Karpas-422 (cell line): ENCODE measurements around the gene TTC34. TPM values are rescaled to one million over a fixed set of nuclear protein-coding genes. Genes with fewer than 3 reads are reported as not detected.
A peak's percentile ranks its signal among the peaks of the same experiment; 100 is the strongest.
"Not testable (repeated sequence)": the region's sequence is repeated elsewhere in the genome, so short reads cannot be mapped to it uniquely, and the experiment has no call there.

Experiments
- DNase-seq: peaks from one replicate; pipeline ENCODE4 v3.0.0-alpha.2; 2015
- H2AFZ ChIP-seq: fragments of 200-600 bp; sonication (generic); 2 replicates; pipeline ENCODE4 v1.6.1; 2014; ENCODE audit warnings: antibody characterized with exemption, low read length, mixed read lengths
- H3K27ac ChIP-seq: fragments of 200-600 bp; sonication (generic); 2 replicates; pipeline ENCODE4 v1.5.1; 2014; ENCODE audit warnings: mild to moderate bottlenecking, low read length, moderate library complexity
- H3K27me3 ChIP-seq: fragments of 200-600 bp; sonication (generic); 2 replicates; pipeline ENCODE4 v1.6.1; 2014; ENCODE audit warnings: low read length, mixed read lengths
- H3K36me3 ChIP-seq: fragments of 200-600 bp; sonication (generic); 2 replicates; pipeline ENCODE4 v1.6.1; 2014; ENCODE audit warnings: low read length, mixed read lengths; ENCODE audit not compliant: insufficient read depth
- H3K4me1 ChIP-seq: fragments of 200-600 bp; sonication (generic); 2 replicates; pipeline ENCODE4 v1.6.1; 2014; ENCODE audit warnings: mild to moderate bottlenecking, low read length, mixed read lengths
- H3K4me2 ChIP-seq: fragments of 200-600 bp; sonication (generic); 2 replicates; pipeline ENCODE4 v1.6.1; 2014; ENCODE audit warnings: low read length, low read depth, mild to moderate bottlenecking; ENCODE audit not compliant: poor library complexity, severe bottlenecking
- H3K4me3 ChIP-seq: fragments of 200-600 bp; sonication (generic); 2 replicates; pipeline ENCODE4 v1.5.1; 2014; ENCODE audit warnings: mild to moderate bottlenecking, antibody characterized with exemption, low read length, mixed read lengths
- H3K79me2 ChIP-seq: fragments of 200-600 bp; sonication (generic); 2 replicates; pipeline ENCODE4 v1.6.1; 2014; ENCODE audit warnings: mild to moderate bottlenecking, low read length, mixed read lengths
- H3K9ac ChIP-seq: fragments of 200-600 bp; sonication (generic); 2 replicates; pipeline ENCODE4 v1.6.0; 2014; ENCODE audit warnings: low read length
- H3K9me2 ChIP-seq: fragments of 200-600 bp; sonication (generic), shearing (Covaris generic); replicated peaks from 2 replicates; pipeline ENCODE4 v1.6.0; 2014; ENCODE audit warnings: mild to moderate bottlenecking, low read length, moderate library complexity; ENCODE audit not compliant: insufficient read depth
- H3K9me3 ChIP-seq: fragments of 300-700, 200-600 bp; sonication (generic); 2 replicates; pipeline ENCODE4 v1.6.1; 2014; ENCODE audit warnings: low read length, mixed read lengths
- H4K20me1 ChIP-seq: fragments of 200-600 bp; sonication (generic); 2 replicates; pipeline ENCODE4 v1.6.1; 2014; ENCODE audit warnings: mild to moderate bottlenecking, antibody characterized with exemption, low read length, low read depth; ENCODE audit not compliant: insufficient read depth
- total RNA-seq: library from RNA; depleted of rRNA; stranded (reverse); fragments of >200 nt; shearing (Covaris generic); gene quantifications from 2 replicates; pipeline ENCODE4 v1.2.3, GENCODE V29; 2014; ENCODE audit warnings: low replicate concordance

TTC34 gene
- total RNA-seq, 1 experiment from 2014 or later: 1.0 TPM

GRCh38 chr1:2784854-2785630, 16.5 kb downstream of the TTC34 start:
- Histone ChIP-seq H4K20me1 (no peaks in the 10 kb centered on the region), H3K9ac (no peak overlapping the region), H2AFZ (no peak overlapping the region), H3K27ac (no peak overlapping the region), H3K9me2 (no peaks in the 10 kb centered on the region), H3K4me3 (no peak overlapping the region), H3K4me1 (no peaks in the 10 kb centered on the region), H3K36me3 (no peaks in the 10 kb centered on the region), H3K9me3 (peaks cover 7% of the 10 kb centered on the region; the same call in 1 of the 2 replicates), H3K4me2 (no peak overlapping the region), H3K27me3 (no peaks in the 10 kb centered on the region; the same call in 1 of the 2 replicates), H3K79me2 (no peaks in the 10 kb centered on the region)
- no peak for DNase-seq

- Histone ChIP-seq H3K9me3 (peaks cover 7% of the 10 kb centered on the region; the same call in 1 of the 2 replicates), H3K9me2 (no peaks in the 10 kb centered on the region), H3K27ac (no peak overlapping the region), H2AFZ (no peak overlapping the region), H3K9ac (no peak overlapping the region), H3K4me3 (no peak overlapping the region), H4K20me1 (no peaks in the 10 kb centered on the region), H3K27me3 (no peaks in the 10 kb centered on the region; the same call in 1 of the 2 replicates), H3K4me2 (no peak overlapping the region), H3K79me2 (no peaks in the 10 kb centered on the region), H3K4me1 (no peaks in the 10 kb centered on the region), H3K36me3 (no peaks in the 10 kb centered on the region)
- no peak for DNase-seq
These were observed 17.8 kb downstream of the TTC34 start for GRCh38 chr1:2783435-2784397.

GRCh38 chr1:2783069-2783434, 18.4 kb downstream of the TTC34 start:
- DNase-seq: no peak
- Histone ChIP-seq H3K4me1 (no peaks in the 10 kb centered on the region), H4K20me1 (no peaks in the 10 kb centered on the region), H2AFZ (no peak overlapping the region), H3K9ac (no peak overlapping the region), H3K36me3 (no peaks in the 10 kb centered on the region), H3K9me3 (peaks cover 7% of the 10 kb centered on the region; the same call in 1 of the 2 replicates), H3K27ac (no peak overlapping the region), H3K9me2 (no peaks in the 10 kb centered on the region), H3K4me2 (no peak overlapping the region), H3K27me3 (no peaks in the 10 kb centered on the region; the same call in 1 of the 2 replicates), H3K79me2 (no peaks in the 10 kb centered on the region), H3K4me3 (no peak overlapping the region)

- Histone ChIP-seq H3K9ac (no peak overlapping the region), H3K9me3 (peaks cover 7% of the 10 kb centered on the region; the same call in 1 of the 2 replicates), H3K79me2 (no peaks in the 10 kb centered on the region), H3K27me3 (no peaks in the 10 kb centered on the region; the same call in 1 of the 2 replicates), H4K20me1 (no peaks in the 10 kb centered on the region), H3K9me2 (no peaks in the 10 kb centered on the region), H3K27ac (no peak overlapping the region), H2AFZ (no peak overlapping the region), H3K4me2 (no peak overlapping the region), H3K36me3 (no peaks in the 10 kb centered on the region), H3K4me1 (no peaks in the 10 kb centered on the region), H3K4me3 (no peak overlapping the region)
- DNase-seq: peak; percentile 36
These were observed 19.9 kb downstream of the TTC34 start for GRCh38 chr1:2781627-2782026.

- no peaks in the 10 kb centered on the region for H3K36me3 ChIP-seq
- no peak for DNase-seq
These were observed 23.3 kb downstream of the TTC34 start for GRCh38 chr1:2778220-2778592.

GRCh38 chr1:2777424-2778219, 23.9 kb downstream of the TTC34 start:
- Histone ChIP-seq H4K20me1 (no peaks in the 10 kb centered on the region), H3K4me1 (no peaks in the 10 kb centered on the region), H3K9ac (no peak overlapping the region), H3K27ac (no peak overlapping the region), H2AFZ (no peak overlapping the region), H3K27me3 (no peaks in the 10 kb centered on the region; the same call in 1 of the 2 replicates), H3K79me2 (no peaks in the 10 kb centered on the region), H3K9me2 (no peaks in the 10 kb centered on the region), H3K4me3 (no peak overlapping the region), H3K9me3 (peaks cover 7% of the 10 kb centered on the region; the same call in 1 of the 2 replicates), H3K4me2 (no peak overlapping the region), H3K36me3 (no peaks in the 10 kb centered on the region)
- no peak for DNase-seq

More at GRCh38 chr1:2778220-2778592, 23.3 kb downstream of the TTC34 start:
- no peak overlapping the region for H3K27ac ChIP-seq
- H3K79me2 ChIP-seq: no peaks in the 10 kb centered on the region
- H3K9me3 ChIP-seq: peaks cover 7% of the 10 kb centered on the region; the same call in 1 of the 2 replicates
- H3K9ac ChIP-seq: no peak overlapping the region
- no peaks in the 10 kb centered on the region for H3K9me2 ChIP-seq
- H3K4me2 ChIP-seq: no peak overlapping the region
- H3K4me1 ChIP-seq: no peaks in the 10 kb centered on the region
- no peaks in the 10 kb centered on the region for H4K20me1 ChIP-seq
- no peak overlapping the region for H3K4me3 ChIP-seq
- no peak overlapping the region for H2AFZ ChIP-seq
- H3K27me3 ChIP-seq: no peaks in the 10 kb centered on the region; the same call in 1 of the 2 replicates

GRCh38 chr1:2775333-2775732, 26.2 kb downstream of the TTC34 start:
- DNase-seq, H3K9ac ChIP-seq, H3K9me2 ChIP-seq, H3K4me2 ChIP-seq, H3K36me3 ChIP-seq, H3K27ac ChIP-seq, H2AFZ ChIP-seq, H3K27me3 ChIP-seq, H3K4me3 ChIP-seq, H3K79me2 ChIP-seq, H3K9me3 ChIP-seq, H4K20me1 ChIP-seq, H3K4me1 ChIP-seq: not testable (repeated sequence)
